Fibroblast of lung (primary cell): Measurements from ENCODE around the gene LINC00305.

Experiments
- EZH2 ChIP-seq: IDR thresholded peaks from 2 replicates; pipeline ENCODE4 v1.5.1; 2012; ENCODE audit warnings: low read length, control low read depth, mild to moderate bottlenecking; ENCODE audit errors: missing control alignments
- TF ChIP-seq, protein P1 (sequence below), 2 donors: IDR thresholded peaks in 1 of 2; conservative IDR thresholded peaks in 1 of 2; 1 replicate in 1 of 2; 2 replicates in 1 of 2; pipeline ENCODE4 v1.5.1; 2011 to 2012; ENCODE audit warnings: low read length in 2 of 2, control low read depth in 1 of 2, inconsistent platforms in 1 of 2, low read depth in 1 of 2, mild to moderate bottlenecking in 1 of 2

DNA sequence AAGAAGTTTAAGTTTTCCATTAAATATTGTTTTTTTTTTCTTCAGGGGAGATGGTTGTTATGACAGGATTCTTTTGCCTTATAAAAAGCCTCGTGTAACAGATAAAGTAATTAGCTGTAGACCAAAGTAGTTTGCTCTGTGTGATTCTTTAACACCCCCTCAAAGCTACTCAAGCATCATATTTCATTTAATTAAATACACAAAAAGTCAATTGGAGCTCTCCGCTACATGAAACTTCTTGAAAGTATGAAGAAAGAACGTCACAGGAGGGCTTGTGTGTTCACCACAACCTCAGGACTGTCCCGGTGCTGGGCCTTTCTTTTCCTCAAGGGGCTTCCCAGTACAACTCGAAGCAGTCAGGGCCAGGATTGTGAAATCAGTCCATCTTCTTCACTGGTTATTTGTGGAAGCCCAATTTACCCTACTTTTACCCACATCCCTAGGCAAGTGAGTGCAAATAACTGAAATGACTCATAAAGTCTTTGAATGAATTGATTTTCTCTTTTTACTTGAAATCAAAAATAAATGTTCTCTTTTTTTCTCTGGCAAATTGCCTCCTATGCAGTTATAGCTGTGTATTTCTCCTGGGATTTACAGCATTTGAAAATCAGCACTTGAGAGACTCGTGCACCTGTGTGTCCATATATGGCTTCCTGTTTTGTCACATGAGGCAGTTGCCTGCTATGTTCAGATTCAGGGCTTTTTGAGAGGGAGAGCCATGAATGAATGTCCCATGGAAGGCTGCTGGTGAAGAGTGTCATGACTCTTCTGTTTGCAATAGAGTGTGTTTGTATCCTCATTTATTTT is 48.6 kb downstream of the LINC00305 start:
- TF ChIP-seq, protein P1, sequence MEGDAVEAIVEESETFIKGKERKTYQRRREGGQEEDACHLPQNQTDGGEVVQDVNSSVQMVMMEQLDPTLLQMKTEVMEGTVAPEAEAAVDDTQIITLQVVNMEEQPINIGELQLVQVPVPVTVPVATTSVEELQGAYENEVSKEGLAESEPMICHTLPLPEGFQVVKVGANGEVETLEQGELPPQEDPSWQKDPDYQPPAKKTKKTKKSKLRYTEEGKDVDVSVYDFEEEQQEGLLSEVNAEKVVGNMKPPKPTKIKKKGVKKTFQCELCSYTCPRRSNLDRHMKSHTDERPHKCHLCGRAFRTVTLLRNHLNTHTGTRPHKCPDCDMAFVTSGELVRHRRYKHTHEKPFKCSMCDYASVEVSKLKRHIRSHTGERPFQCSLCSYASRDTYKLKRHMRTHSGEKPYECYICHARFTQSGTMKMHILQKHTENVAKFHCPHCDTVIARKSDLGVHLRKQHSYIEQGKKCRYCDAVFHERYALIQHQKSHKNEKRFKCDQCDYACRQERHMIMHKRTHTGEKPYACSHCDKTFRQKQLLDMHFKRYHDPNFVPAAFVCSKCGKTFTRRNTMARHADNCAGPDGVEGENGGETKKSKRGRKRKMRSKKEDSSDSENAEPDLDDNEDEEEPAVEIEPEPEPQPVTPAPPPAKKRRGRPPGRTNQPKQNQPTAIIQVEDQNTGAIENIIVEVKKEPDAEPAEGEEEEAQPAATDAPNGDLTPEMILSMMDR (conservative IDR thresholded peaks at IDR 0.05 in 1 of 2, IDR thresholded peaks at IDR 0.05 in 1 of 2; ENCODE audit: low read depth in 1 of 2, low read length in 2 of 2): no peak
- no peak for TF ChIP-seq EZH2
